GM12872 (cell line): ENCODE measurements around the gene CRNKL1.

Source experiments
- CTCF ChIP-seq: IDR thresholded peaks from 3 replicates; pipeline ENCODE4 v1.5.1; 2011; ENCODE audit warnings: low read depth, mild to moderate bottlenecking, low read length, moderate library complexity; ENCODE audit not compliant: insufficient read depth

The CRNKL1 gene

GRCh38 chr20:20060234-20060998 lies 8.2 kb upstream of the CRNKL1 start:
- no peak for TF ChIP-seq CTCF

- no peak for TF ChIP-seq CTCF
These were observed 546 bp downstream of the CRNKL1 start for GRCh38 chr20:20051767-20052073.

GRCh38 chr20:20039752-20040387 lies 12.4 kb downstream of the CRNKL1 start:
- TF ChIP-seq CTCF: no peak

- no peak for TF ChIP-seq CTCF
These were observed 13.7 kb downstream of the CRNKL1 start for GRCh38 chr20:20038586-20038985.

GRCh38 chr20:20037960-20038359 lies 14.3 kb downstream of the CRNKL1 start:
- TF ChIP-seq CTCF: no peak

GRCh38 chr20:20036756-20037155 lies 15.5 kb downstream of the CRNKL1 start:
- no peak for TF ChIP-seq CTCF

- TF ChIP-seq CTCF: no peak
These were observed 17.8 kb downstream of the CRNKL1 start for GRCh38 chr20:20034486-20034885.
